CD14-positive monocyte (primary cell): ENCODE results near the gene PLA2G4A. TPM values are rescaled to one million over a fixed set of nuclear protein-coding genes. Genes with fewer than 3 reads are reported as not detected.

Experiments
- DNase-seq, 3 donors: peaks; one replicate each; pipeline ENCODE4 v3.0.0-alpha.2; 2011 to 2022
- H2AFZ ChIP-seq: 2 replicates; pipeline ENCODE4 v1.6.0; 2012; ENCODE audit warnings: mild to moderate bottlenecking, low read depth, low read length, inconsistent platforms; ENCODE audit not compliant: insufficient read depth, poor library complexity, severe bottlenecking
- H3K27ac ChIP-seq, 2 donors: 1 replicate in 1 of 2; 2 replicates in 1 of 2; pipeline ENCODE4 v1.5.1; 2012 to 2013; ENCODE audit warnings: low read length in 2 of 2, control low read depth in 1 of 2, inconsistent platforms in 1 of 2, low read depth in 1 of 2, mild to moderate bottlenecking in 1 of 2
- H3K27me3 ChIP-seq, 2 donors: one replicate each; pipeline versions ENCODE4 v1.6.0 to v1.6.1; 2011 to 2013; ENCODE audit warnings: low read length in 2 of 2; ENCODE audit not compliant: control insufficient read depth in 2 of 2, insufficient read depth in 2 of 2
- H3K36me3 ChIP-seq, 2 donors: replicated peaks in 1 of 2; 1 replicate in 1 of 2; 2 replicates in 1 of 2; pipeline versions ENCODE4 v1.5.1 to v1.6.1; 2012 to 2013; ENCODE audit warnings: low read length in 2 of 2, control low read depth in 1 of 2, inconsistent platforms in 1 of 2, mild to moderate bottlenecking in 1 of 2; ENCODE audit not compliant: insufficient read depth in 2 of 2, control insufficient read depth in 1 of 2
- H3K4me1 ChIP-seq, 2 donors: 1 replicate in 1 of 2; 2 replicates in 1 of 2; pipeline versions ENCODE4 v1.5.1 to v1.6.1; 2012 to 2013; ENCODE audit warnings: low read length in 2 of 2, control low read depth in 1 of 2, inconsistent platforms in 1 of 2, mild to moderate bottlenecking in 1 of 2, moderate library complexity in 1 of 2; ENCODE audit not compliant: insufficient read depth in 2 of 2, control insufficient read depth in 1 of 2
- H3K4me2 ChIP-seq: replicated peaks from 2 replicates; pipeline ENCODE3; 2012; ENCODE audit warnings: low read length, moderate library complexity, mild to moderate bottlenecking; ENCODE audit not compliant: poor library complexity, severe bottlenecking; ENCODE audit errors: extremely low read depth
- H3K4me3 ChIP-seq, 3 experiments: fragments of 200-600 bp in 1 of 3; sonication (generic) in 1 of 3; replicated peaks in 1 of 3; 1 replicate in 2 of 3; 2 replicates in 1 of 3; pipeline ENCODE4 v1.5.1; 2011 to 2013; ENCODE audit warnings: low read length in 3 of 3, mild to moderate bottlenecking in 3 of 3, control low read depth in 2 of 3, low read depth in 2 of 3, inconsistent platforms in 1 of 3, moderate library complexity in 1 of 3
- H3K79me2 ChIP-seq: 2 replicates; pipeline ENCODE4 v1.6.0; 2012; ENCODE audit warnings: mild to moderate bottlenecking, control low read depth, inconsistent platforms, low read length, moderate library complexity; ENCODE audit not compliant: insufficient read depth
- H3K9ac ChIP-seq: 2 replicates; pipeline ENCODE4 v1.6.0; 2017; ENCODE audit warnings: low read length, mild to moderate bottlenecking; ENCODE audit not compliant: insufficient read depth, poor library complexity, severe bottlenecking
- H3K9me3 ChIP-seq, 2 donors: replicated peaks in 1 of 2; 1 replicate in 1 of 2; 2 replicates in 1 of 2; pipeline versions ENCODE4 v1.5.1 to v1.6.1; 2012 to 2013; ENCODE audit warnings: low read length in 2 of 2, control low read depth in 1 of 2; ENCODE audit not compliant: control insufficient read depth in 1 of 2, insufficient read depth in 1 of 2
- H4K20me1 ChIP-seq: 2 replicates; pipeline ENCODE4 v1.6.0; 2012; ENCODE audit warnings: mild to moderate bottlenecking, low read length, control low read depth, moderate library complexity; ENCODE audit not compliant: insufficient read depth
- H3K27ac Mint-ChIP-seq, 7 donors: one replicate each; pipeline ENCODE4 v1.8.0; 2020; ENCODE audit warnings: mild to moderate bottlenecking in 7 of 7, mixed read lengths in 7 of 7, moderate library complexity in 6 of 7, inconsistent platforms in 2 of 7
- H3K27me3 Mint-ChIP-seq, 3 donors: one replicate each; pipeline ENCODE4 v1.8.0; 2021 to 2022; ENCODE audit warnings: low read depth in 3 of 3, mild to moderate bottlenecking in 3 of 3, mixed read lengths in 3 of 3, moderate library complexity in 3 of 3, inconsistent platforms in 1 of 3
- H3K36me3 Mint-ChIP-seq, 2 donors: one replicate each; pipeline ENCODE4 v1.8.0; 2020; ENCODE audit warnings: mixed read lengths in 2 of 2, inconsistent platforms in 1 of 2, mild to moderate bottlenecking in 1 of 2
- H3K4me1 Mint-ChIP-seq: one replicate; pipeline ENCODE4 v1.8.0; 2020; ENCODE audit warnings: mild to moderate bottlenecking, mixed read lengths
- H3K4me3 Mint-ChIP-seq, 2 donors: one replicate each; pipeline ENCODE4 v1.8.0; 2020; ENCODE audit warnings: mild to moderate bottlenecking in 2 of 2, mixed read lengths in 2 of 2, moderate library complexity in 1 of 2
- H3K9me3 Mint-ChIP-seq, 7 donors: one replicate each; pipeline ENCODE4 v1.8.0; 2020 to 2022; ENCODE audit warnings: mixed read lengths in 7 of 7, mild to moderate bottlenecking in 6 of 7, moderate library complexity in 6 of 7, inconsistent platforms in 2 of 7
- CTCF ChIP-seq: fragments of 200-600 bp; IDR thresholded peaks from one replicate; pipeline ENCODE4 v1.8.0; 2022; ENCODE audit warnings: antibody characterized with exemption, mild to moderate bottlenecking
- WGBS: methylation state at CpG from one replicate; pipeline ENCODE4 v1.1.5; 2013; ENCODE audit warnings: missing lambda C conversion rate; ENCODE audit not compliant: insufficient coverage; 5-methylcytosine and 5-hydroxymethylcytosine counted together
- intact Hi-C, 2 donors: fragments of 100-400 bp; cut with micrococcal nuclease; formaldehyde crosslinking; loops; one replicate each; pipeline versions ENCODE4 v1.15.0 to v1.15.1; 2023
- polyA plus RNA-seq, 3 donors: library from polyadenylated mRNA; depleted of rRNA in 1 of 3; unstranded in 2 of 3; stranded (reverse) in 1 of 3; fragments of 300-500 nt in 2 of 3; fragments of >200 nt in 1 of 3; fragmentation: Illumina TruSeq in 2 of 3; gene quantifications; 1 replicate in 2 of 3; 2 replicates in 1 of 3; pipeline ENCODE4 v1.2.3, GENCODE V29; 2012 to 2021

PLA2G4A gene
- polyA plus RNA-seq, 3 donors, result 1.4 to 4.5 (median 4.1) TPM

- peak overlapping the region in 1 of 2 donors; percentile 83 for H3K27ac ChIP-seq
- TF ChIP-seq CTCF, result no peak
- intact Hi-C loops, result no loop called here
- peak overlapping the region; percentile 74 for H3K4me2 ChIP-seq
- Mint-ChIP-seq H3K9me3 (no peaks in the 10 kb centered on the region), H3K27ac (peak overlapping the region; percentile 89 to 96 (median 93)), H3K4me3 (peak overlapping the region; percentile 44 to 85), H3K27me3 (peaks cover 0 to 1% (median 0%) of the 10 kb centered on the region in 3 donors), H3K36me3 (peaks cover 2 to 4% of the 10 kb centered on the region in 2 donors), H3K4me1 (peaks cover 56% of the 10 kb centered on the region)
- H3K4me3 ChIP-seq, result peak overlapping the region in 1 of 3 experiments; percentile 67
- H3K79me2 ChIP-seq, result peaks cover 58% of the 10 kb centered on the region
- H4K20me1 ChIP-seq, result no peaks in the 10 kb centered on the region
- peaks cover 44 to 46% of the 10 kb centered on the region in 2 donors for H3K4me1 ChIP-seq
- no peak overlapping the region for H2AFZ ChIP-seq
- peak in 2 of 3 donors; percentile 20 to 27 for DNase-seq
- H3K27me3 ChIP-seq, result no peaks in the 10 kb centered on the region
- H3K9me3 ChIP-seq, result no peaks in the 10 kb centered on the region
- peaks cover 0 to 10% of the 10 kb centered on the region in 2 donors for H3K36me3 ChIP-seq
- H3K9ac ChIP-seq, result peak overlapping the region; percentile 30
Measured at GRCh38 chr1:186848509-186849130, 19.9 kb downstream of the PLA2G4A start.

- H3K4me3 ChIP-seq, result peak overlapping the region in 2 of 3 experiments; percentile 40 to 67
- intact Hi-C loops, result no loop called here
- Mint-ChIP-seq H3K27ac (peak overlapping the region; percentile 89 to 96 (median 93)), H3K36me3 (peaks cover 2 to 4% of the 10 kb centered on the region in 2 donors), H3K4me1 (peaks cover 54% of the 10 kb centered on the region), H3K27me3 (peaks cover 0 to 1% (median 0%) of the 10 kb centered on the region in 3 donors), H3K4me3 (peak overlapping the region; percentile 44 to 85), H3K9me3 (no peaks in the 10 kb centered on the region)
- H3K9me3 ChIP-seq, result no peaks in the 10 kb centered on the region
- peaks cover 53% of the 10 kb centered on the region for H3K79me2 ChIP-seq
- peak overlapping the region; percentile 30 for H3K9ac ChIP-seq
- DNase-seq, result peak; percentile 61 to 80 (median 80)
- peaks cover 44 to 46% of the 10 kb centered on the region in 2 donors for H3K4me1 ChIP-seq
- H4K20me1 ChIP-seq, result no peaks in the 10 kb centered on the region
- H3K27me3 ChIP-seq, result no peaks in the 10 kb centered on the region
- H2AFZ ChIP-seq, result no peak overlapping the region
- no peak for TF ChIP-seq CTCF
- WGBS, result 0% methylated on average over 2 of the region's 5 CpGs
- H3K4me2 ChIP-seq, result peak overlapping the region; percentile 74
- peak overlapping the region; percentile 1 to 83 for H3K27ac ChIP-seq
- peaks cover 0 to 5% of the 10 kb centered on the region in 2 donors for H3K36me3 ChIP-seq
Measured at GRCh38 chr1:186849271-186849671, 20.5 kb downstream of the PLA2G4A start.
